Endodermal cell (in vitro differentiated cells): Measurements from ENCODE around the gene ATE1. TPM values are rescaled to one million over a fixed set of nuclear protein-coding genes. Genes with fewer than 3 reads are reported as not detected.
A peak's percentile ranks its signal among the peaks of the same experiment; 100 is the strongest.
"Not testable (repeated sequence)": the region's sequence is repeated elsewhere in the genome, so short reads cannot be mapped to it uniquely, and the experiment has no call there.

ENCODE experiments used
- DNase-seq: peaks from one replicate; pipeline ENCODE4 v3.0.0-alpha.2; 2017
- H3K27ac ChIP-seq: 2 replicates; pipeline ENCODE4 v1.5.1; 2013; ENCODE audit warnings: mild to moderate bottlenecking, low read depth, low read length, moderate library complexity
- H3K27me3 ChIP-seq: 2 replicates; pipeline ENCODE4 v1.6.1; 2013; ENCODE audit warnings: mild to moderate bottlenecking, low read length, moderate library complexity; ENCODE audit not compliant: insufficient read depth, control insufficient read depth, poor library complexity, severe bottlenecking
- H3K36me3 ChIP-seq: 2 replicates; pipeline ENCODE4 v1.7.0; 2013; ENCODE audit warnings: mild to moderate bottlenecking, low read length, moderate library complexity; ENCODE audit not compliant: control insufficient read depth, insufficient read depth
- H3K4me1 ChIP-seq: one replicate; pipeline ENCODE4 v1.7.0; 2013; ENCODE audit warnings: low read length; ENCODE audit not compliant: control insufficient read depth, insufficient read depth
- H3K4me3 ChIP-seq: 2 replicates; pipeline ENCODE4 v1.5.1; 2013; ENCODE audit warnings: mild to moderate bottlenecking, low read length, moderate library complexity
- H3K9ac ChIP-seq: 2 replicates; pipeline ENCODE4 v1.6.1; 2013; ENCODE audit warnings: mild to moderate bottlenecking, low read length, moderate library complexity; ENCODE audit not compliant: poor library complexity, severe bottlenecking; ENCODE audit errors: extremely low read depth
- H3K9me3 ChIP-seq: 2 replicates; pipeline ENCODE4 v1.6.1; 2013; ENCODE audit warnings: mild to moderate bottlenecking, low read length, moderate library complexity; ENCODE audit not compliant: control insufficient read depth
- H3K27ac Mint-ChIP-seq: 2 replicates; pipeline ENCODE4 v1.8.0; 2020; ENCODE audit warnings: mixed read lengths
- H3K27me3 Mint-ChIP-seq: 2 replicates; pipeline ENCODE4 v1.8.0; 2021; ENCODE audit warnings: mild to moderate bottlenecking, mixed read lengths; ENCODE audit not compliant: insufficient read depth
- H3K36me3 Mint-ChIP-seq: 2 replicates; pipeline ENCODE4 v1.8.0; 2020; ENCODE audit warnings: low read depth, mixed read lengths
- H3K4me1 Mint-ChIP-seq: 2 replicates; pipeline ENCODE4 v1.8.0; 2020; ENCODE audit warnings: mixed read lengths
- H3K4me3 Mint-ChIP-seq: 2 replicates; pipeline ENCODE4 v1.8.0; 2020; ENCODE audit warnings: mild to moderate bottlenecking, moderate library complexity, mixed read lengths
- H3K9me3 Mint-ChIP-seq: 2 replicates; pipeline ENCODE4 v1.8.0; 2020; ENCODE audit warnings: mild to moderate bottlenecking, mixed read lengths
- WGBS, 2 experiments: methylation state at CpG; one replicate each; pipeline versions ENCODE4 v1.1.5 to v1.1.7; 2013; ENCODE audit warnings: missing lambda C conversion rate in 2 of 2, mixed read lengths in 1 of 2; ENCODE audit not compliant: insufficient coverage in 1 of 2, insufficient read length in 1 of 2; 5-methylcytosine and 5-hydroxymethylcytosine counted together
- total RNA-seq, 2 donors: library from RNA; stranded (reverse); fragmentation: NEBNext Ultra II Directional in 1 of 2; extraction: Animal tissue kit (Norgen Biotek cat#: 25700) in 1 of 2; gene quantifications; 2 replicates in 1 of 2; 3 replicates in 1 of 2; pipeline ENCODE4 v1.2.1, GENCODE V29; 2021
- TF ChIP-seq, protein P1 (sequence below): fragments of 200-600 bp; sonication (generic); conservative IDR thresholded peaks from 2 replicates; pipeline ENCODE4 v1.5.0; 2021; ENCODE audit warnings: antibody characterized with exemption, mild to moderate bottlenecking

ATE1 gene
- total RNA-seq, 2 donors from 2014 or later, result 31.2 to 32.2 TPM

DNA sequence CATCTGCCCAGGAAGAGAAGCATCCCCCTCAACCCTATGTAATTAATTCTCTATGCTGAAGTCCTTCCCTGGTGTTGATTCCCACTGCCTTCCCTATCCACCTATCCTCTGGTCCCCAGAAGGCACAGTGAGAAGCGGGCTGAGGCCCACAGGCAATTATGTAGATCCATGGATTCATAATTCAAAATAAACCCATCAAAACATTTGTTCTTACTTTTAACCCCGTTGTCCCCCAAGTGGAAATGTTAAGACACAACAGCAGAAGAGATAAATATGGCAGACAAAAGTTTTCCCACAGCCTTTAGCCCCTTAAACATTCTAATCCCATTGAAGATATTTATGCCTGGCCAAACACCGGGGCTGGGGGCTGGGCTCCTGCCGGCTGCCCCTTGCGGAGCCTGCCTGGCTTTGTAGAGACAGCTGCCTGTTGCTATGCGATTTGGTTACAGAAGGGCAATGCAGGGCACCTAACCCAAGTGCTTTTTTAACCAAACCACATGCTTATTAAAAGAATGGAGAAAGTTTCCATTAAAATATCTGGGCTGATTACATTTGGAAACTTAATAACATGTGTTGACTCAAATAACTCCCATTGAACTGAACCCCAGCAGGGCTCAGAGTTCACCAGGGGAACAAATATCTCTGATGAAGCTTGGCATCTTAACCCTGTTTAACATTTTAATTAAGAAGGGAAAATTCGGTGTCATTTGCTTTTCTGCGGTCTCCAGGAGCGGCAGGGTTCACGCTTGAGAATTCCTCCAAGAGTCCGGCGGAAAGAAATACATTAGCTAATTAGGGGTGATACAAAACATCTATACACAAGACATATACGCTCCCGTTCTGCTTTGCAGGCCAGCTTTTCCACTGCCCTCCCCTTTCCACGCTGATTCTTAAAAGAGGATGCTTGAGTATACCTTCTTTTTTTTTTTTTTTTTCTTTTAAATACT, 218.8 kb downstream of the ATE1 start:
- Mint-ChIP-seq H3K4me3 (no peak overlapping the region), H3K36me3 (no peaks in the 10 kb centered on the region), H3K27ac (no peak overlapping the region), H3K9me3 (peaks cover 9% of the 10 kb centered on the region), H3K4me1 (peaks cover 19% of the 10 kb centered on the region), H3K27me3 (peaks cover 5% of the 10 kb centered on the region)
- Histone ChIP-seq H3K4me3 (no peak overlapping the region), H3K4me1 (peaks cover 12% of the 10 kb centered on the region), H3K9me3 (peaks cover 4% of the 10 kb centered on the region), H3K27ac (peak overlapping the region; percentile 94), H3K27me3 (peaks cover 19% of the 10 kb centered on the region), H3K36me3 (no peaks in the 10 kb centered on the region), H3K9ac (no peak overlapping the region)
- DNase-seq, result no peak
- WGBS, 2 experiments, result 40 to 48% methylated on average over 4 to 15 of the region's 15 CpGs
- TF ChIP-seq, protein P1, sequence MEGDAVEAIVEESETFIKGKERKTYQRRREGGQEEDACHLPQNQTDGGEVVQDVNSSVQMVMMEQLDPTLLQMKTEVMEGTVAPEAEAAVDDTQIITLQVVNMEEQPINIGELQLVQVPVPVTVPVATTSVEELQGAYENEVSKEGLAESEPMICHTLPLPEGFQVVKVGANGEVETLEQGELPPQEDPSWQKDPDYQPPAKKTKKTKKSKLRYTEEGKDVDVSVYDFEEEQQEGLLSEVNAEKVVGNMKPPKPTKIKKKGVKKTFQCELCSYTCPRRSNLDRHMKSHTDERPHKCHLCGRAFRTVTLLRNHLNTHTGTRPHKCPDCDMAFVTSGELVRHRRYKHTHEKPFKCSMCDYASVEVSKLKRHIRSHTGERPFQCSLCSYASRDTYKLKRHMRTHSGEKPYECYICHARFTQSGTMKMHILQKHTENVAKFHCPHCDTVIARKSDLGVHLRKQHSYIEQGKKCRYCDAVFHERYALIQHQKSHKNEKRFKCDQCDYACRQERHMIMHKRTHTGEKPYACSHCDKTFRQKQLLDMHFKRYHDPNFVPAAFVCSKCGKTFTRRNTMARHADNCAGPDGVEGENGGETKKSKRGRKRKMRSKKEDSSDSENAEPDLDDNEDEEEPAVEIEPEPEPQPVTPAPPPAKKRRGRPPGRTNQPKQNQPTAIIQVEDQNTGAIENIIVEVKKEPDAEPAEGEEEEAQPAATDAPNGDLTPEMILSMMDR, result peak; percentile 21

DNA sequence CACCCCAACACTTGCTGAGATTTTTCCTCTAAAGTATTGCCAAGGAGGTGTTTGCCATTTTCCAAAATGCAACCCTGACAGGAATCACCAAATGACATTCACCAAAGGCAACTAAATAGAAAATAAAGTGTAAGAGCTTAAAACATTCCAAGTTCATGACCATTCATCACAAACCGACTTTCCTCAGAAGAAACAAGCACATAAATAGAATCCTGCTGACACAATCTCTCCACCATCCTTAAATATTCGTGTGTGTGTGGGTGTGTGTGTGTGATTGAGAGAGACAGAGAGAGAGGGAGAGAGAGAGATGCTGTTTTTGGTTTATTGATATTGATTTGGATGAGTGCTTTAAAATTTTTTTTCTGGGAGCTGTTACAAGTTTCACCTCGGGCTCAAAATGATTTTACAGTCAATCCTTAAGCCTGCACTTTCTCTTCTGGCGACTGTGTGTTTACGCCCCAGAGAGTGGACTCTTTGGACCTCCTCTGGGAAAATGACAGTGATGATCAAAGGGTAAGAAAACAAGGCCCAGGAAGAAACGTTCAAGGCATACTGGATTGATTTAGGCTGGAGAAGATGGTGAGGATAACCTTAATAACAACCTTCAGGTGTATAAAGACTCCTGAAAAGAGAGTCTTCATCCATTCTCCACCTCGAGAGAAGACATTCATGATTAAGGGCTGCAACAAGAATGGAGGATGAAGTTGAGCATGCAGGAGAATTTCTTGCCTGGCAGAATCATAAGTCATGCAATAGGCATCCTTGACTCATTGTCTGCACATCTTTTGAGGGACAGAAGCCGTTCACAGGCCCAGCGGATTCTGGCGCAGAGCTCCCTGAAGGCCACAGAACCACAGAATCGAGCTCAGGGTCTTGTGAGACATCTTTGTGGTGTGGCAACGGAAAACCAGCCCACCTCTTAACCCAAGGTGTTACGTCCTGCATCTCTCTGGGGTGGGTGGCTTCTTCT, 225.2 kb downstream of the ATE1 start:
- Mint-ChIP-seq H3K9me3 (peaks cover 7% of the 10 kb centered on the region), H3K4me1 (no peaks in the 10 kb centered on the region), H3K36me3 (no peaks in the 10 kb centered on the region), H3K27me3 (no peaks in the 10 kb centered on the region), H3K4me3 (no peak overlapping the region), H3K27ac (no peak overlapping the region)
- Histone ChIP-seq H3K4me3 (no peak overlapping the region), H3K27ac (no peak overlapping the region), H3K9ac (no peak overlapping the region), H3K36me3 (no peaks in the 10 kb centered on the region), H3K4me1 (no peaks in the 10 kb centered on the region), H3K9me3 (no peaks in the 10 kb centered on the region), H3K27me3 (peaks cover 3% of the 10 kb centered on the region)
- no peak for DNase-seq
- TF ChIP-seq, protein P1, result no peak
- WGBS, 2 experiments, result 79 to 87% methylated on average over 9 to 13 of the region's 13 CpGs

DNA sequence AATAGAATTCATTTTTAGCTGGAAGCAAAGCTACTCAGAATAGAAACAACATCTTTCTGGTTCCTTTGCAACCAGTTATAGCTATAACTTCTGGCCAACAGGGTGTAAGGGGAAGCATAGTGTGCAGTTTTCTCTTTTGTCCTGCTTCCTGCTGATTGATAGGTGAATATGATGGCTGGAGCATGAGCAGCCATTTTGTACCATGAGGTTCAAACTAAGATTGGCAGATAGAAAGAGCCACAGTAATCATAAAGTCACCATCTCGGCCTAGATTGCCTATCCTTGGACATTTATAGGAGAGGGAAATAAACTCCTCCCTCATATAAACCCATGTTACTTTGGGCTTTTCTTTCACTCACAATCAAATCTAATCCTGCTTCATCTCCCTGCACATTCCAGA, 227.4 kb downstream of the ATE1 start:
- Mint-ChIP-seq H3K4me3 (no peak overlapping the region), H3K27ac (no peak overlapping the region), H3K9me3 (peaks cover 7% of the 10 kb centered on the region), H3K27me3 (no peaks in the 10 kb centered on the region), H3K4me1 (no peaks in the 10 kb centered on the region), H3K36me3 (no peaks in the 10 kb centered on the region)
- H3K27me3 ChIP-seq, result no peaks in the 10 kb centered on the region
- WGBS, 2 experiments, result 100% methylated on average over 1 of the region's 1 CpG; no CpG with 5 or more reads in 1 of the 2 experiments
- no peak overlapping the region for H3K27ac ChIP-seq
- no peaks in the 10 kb centered on the region for H3K9me3 ChIP-seq
- TF ChIP-seq, protein P1, result no peak
- no peak overlapping the region for H3K4me3 ChIP-seq
- no peaks in the 10 kb centered on the region for H3K4me1 ChIP-seq
- DNase-seq, result no peak
- no peak overlapping the region for H3K9ac ChIP-seq
- H3K36me3 ChIP-seq, result no peaks in the 10 kb centered on the region

DNA sequence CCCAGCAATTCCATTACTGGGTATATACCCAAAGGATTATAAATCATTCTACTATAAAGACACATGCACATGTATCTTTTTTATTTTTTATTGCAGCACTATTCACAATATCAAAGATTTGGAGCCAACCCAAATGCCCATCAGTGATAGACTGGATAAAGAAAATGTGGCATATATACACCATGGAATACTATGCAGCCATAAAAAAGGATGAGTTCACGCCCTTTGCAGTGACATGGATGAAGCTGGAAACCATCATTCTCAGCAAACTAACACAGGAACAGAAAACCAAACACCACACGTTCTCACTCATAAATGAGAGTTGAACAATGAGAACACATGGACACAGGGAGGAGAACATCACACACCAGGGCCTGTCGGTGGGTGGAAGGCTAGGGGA, 228.1 kb downstream of the ATE1 start:
- H3K4me1 Mint-ChIP-seq, result not testable (repeated sequence)
- 89% methylated on average over 3 of the region's 3 CpGs; no CpG with 5 or more reads in 1 of the 2 experiments for WGBS, 2 experiments

More for the DNA sequence above, 228.1 kb downstream of the ATE1 start:
- not testable (repeated sequence) for H3K4me3 Mint-ChIP-seq, H3K4me1 ChIP-seq, H3K9me3 ChIP-seq, H3K27ac ChIP-seq, H3K4me3 ChIP-seq, H3K27me3 Mint-ChIP-seq, H3K9ac ChIP-seq, H3K27me3 ChIP-seq, H3K36me3 Mint-ChIP-seq, DNase-seq, H3K9me3 Mint-ChIP-seq, H3K36me3 ChIP-seq, H3K27ac Mint-ChIP-seq
